ENCODE results near the gene THSD7B.
"Not testable (repeated sequence)": the region's sequence is repeated elsewhere in the genome, so short reads cannot be mapped to it uniquely, and the experiment has no call there.

- not testable (repeated sequence) for TF ChIP-seq POLR2A (IDR thresholded peaks at IDR 0.05; ENCODE audit: low read length); GATA1 (IDR thresholded peaks at IDR 0.05; ENCODE audit: low read depth, low read length)
Measured at GRCh38 chr2:137331562-137331961, 566.2 kb downstream of the THSD7B start.

Measured in erythroblast (primary cell).